ENCODE results near the gene PROX1. TPM values are rescaled to one million over a fixed set of nuclear protein-coding genes. Genes with fewer than 3 reads are reported as not detected.

PROX1 gene
- total and polyA plus RNA-seq, 9 of the 15 experiments (the other 6 are each of a cell fraction or from before 2014, with no cell fraction given): 0.14 to 0.22 TPM; not detected in 7

GRCh38 chr1:214003233-214003632 is 15.5 kb downstream of the PROX1 start (continued):
- no peak for TF ChIP-seq TCF7 (IDR thresholded peaks at IDR 0.05; ENCODE audit: borderline replicate concordance)
- 0 out of 2 replicates have a peak, but pooled peaks have one; percentile 40 for TF ChIP-seq LCOR (CRISPR knock-in tag; IDR thresholded peaks at IDR 0.05)
- TF ChIP-seq PML (IDR thresholded peaks at IDR 0.05; ENCODE audit: low read length): peak; percentile 95
- TF ChIP-seq MGA (IDR thresholded peaks at IDR 0.05): no peak
- no peak for TF ChIP-seq MEF2D (tag; conservative IDR thresholded peaks at IDR 0.05; ENCODE audit: low read depth)
- no peak for TF ChIP-seq ZNF398 (CRISPR knock-in tag; IDR thresholded peaks at IDR 0.05)
- TF ChIP-seq ZNF589 (CRISPR knock-in tag; IDR thresholded peaks at IDR 0.05; ENCODE audit: low read depth): peak; percentile 90
- no peak for TF ChIP-seq PREB (CRISPR knock-in tag; IDR thresholded peaks at IDR 0.05)
- no peak for TF ChIP-seq ZFP30 (CRISPR knock-in tag; IDR thresholded peaks at IDR 0.05; ENCODE audit: borderline replicate concordance)
- TF ChIP-seq SOX6 (IDR thresholded peaks at IDR 0.05): peak; percentile 91
- TF ChIP-seq HSF4 (CRISPR knock-in tag; IDR thresholded peaks at IDR 0.05; ENCODE audit: borderline replicate concordance): no peak

Data from K562 (cell line).